Measurements from ENCODE around the gene PLTP.
"Not testable (repeated sequence)": the region's sequence is repeated elsewhere in the genome, so short reads cannot be mapped to it uniquely, and the experiment has no call there.

Gene PLTP

DNA sequence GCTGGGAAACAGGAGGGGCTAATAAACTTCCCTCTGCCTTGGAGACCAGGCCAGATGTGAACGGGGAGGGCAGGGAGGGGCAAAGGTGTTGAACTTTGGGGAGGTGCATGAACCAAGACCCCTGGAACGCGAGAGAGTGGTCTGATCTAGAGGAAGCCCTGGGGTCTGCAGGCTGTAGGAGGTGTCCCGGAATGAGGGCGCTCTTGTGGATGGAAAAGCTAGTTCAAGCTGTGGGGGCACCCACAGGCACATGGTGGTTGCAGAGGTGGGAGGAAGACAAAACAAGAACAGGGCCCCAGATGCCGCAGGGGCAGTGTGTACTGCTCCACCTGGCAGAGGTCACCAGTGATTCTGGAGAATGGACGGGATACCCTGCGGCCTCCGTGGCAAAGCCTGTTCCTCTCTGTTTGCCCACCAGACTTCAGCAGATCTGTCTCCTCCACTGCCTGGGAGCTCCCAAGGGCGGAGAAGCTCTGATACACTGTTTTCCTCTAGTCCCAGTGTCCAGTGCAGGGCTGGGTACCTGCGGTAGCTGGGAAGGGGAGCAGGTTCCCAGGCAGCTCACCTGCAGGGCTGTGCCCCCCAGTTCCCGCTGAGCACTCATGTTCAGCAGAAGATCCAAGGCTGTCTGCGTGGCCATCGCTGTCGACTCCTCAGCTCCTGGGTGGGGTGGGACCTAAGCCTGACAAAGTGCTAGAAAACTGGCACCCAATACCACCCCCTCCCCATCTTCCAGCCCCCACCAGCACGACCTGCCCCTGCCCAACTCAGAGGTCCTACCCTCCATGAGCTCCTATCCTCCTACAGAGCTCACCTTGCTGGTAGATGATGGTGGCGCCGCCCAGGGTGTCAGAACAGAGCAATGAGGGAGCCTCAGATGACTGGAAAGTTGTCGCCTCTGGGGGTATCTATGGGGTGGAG lies 45.3 kb upstream of the PLTP start:
- DNase-seq, result no peak
- no peak overlapping the region for H4K91ac ChIP-seq (ENCODE audit: low read depth, low read length)
- H3K9ac ChIP-seq (ENCODE audit: low read length), result no peak overlapping the region
- no peak overlapping the region for H3K4me2 ChIP-seq (ENCODE audit: low read length)
- no peak overlapping the region for H2BK5ac ChIP-seq (ENCODE audit: low read depth, low read length, poor library complexity)
- no peak overlapping the region for H3K27ac ChIP-seq (ENCODE audit: low read depth, low read length)
- no peaks in the 10 kb centered on the region for H3K79me2 ChIP-seq (ENCODE audit: control insufficient read depth, insufficient read depth, low read length, poor library complexity)
- H3K27me3 ChIP-seq (ENCODE audit: insufficient read depth, low read length), result no peaks in the 10 kb centered on the region
- no peak overlapping the region for H4K12ac ChIP-seq (ENCODE audit: low read depth, low read length)
- H3K23ac ChIP-seq (ENCODE audit: low read length), result no peak overlapping the region
- H2AK5ac ChIP-seq (ENCODE audit: low read length), result no peak overlapping the region
- no peak overlapping the region for H3K14ac ChIP-seq (ENCODE audit: low read length)
- H4K8ac ChIP-seq (ENCODE audit: low read depth, low read length), result no peak overlapping the region
- no peak overlapping the region for H3K4me3 ChIP-seq (ENCODE audit: low read depth, low read length)
- peaks cover 66 to 70% of the 10 kb centered on the region in 2 experiments for H3K36me3 ChIP-seq (ENCODE audit: control insufficient read depth in 1 of 2, insufficient read depth in 2 of 2, low read length in 2 of 2)
- no peak overlapping the region for H2AFZ ChIP-seq (ENCODE audit: insufficient read depth, low read length, poor library complexity)
- H2BK120ac ChIP-seq (ENCODE audit: insufficient read depth, low read length, poor library complexity), result no peak overlapping the region
- H3K18ac ChIP-seq (ENCODE audit: low read length), result no peak overlapping the region
- no CpG with 5 or more reads among the region's 19 CpGs for WGBS (ENCODE audit: extremely low coverage, insufficient coverage, insufficient read length)
- peaks cover 9% of the 10 kb centered on the region for H3K9me3 ChIP-seq (ENCODE audit: insufficient read depth, low read depth, low read length)
- no peaks in the 10 kb centered on the region for H3K4me1 ChIP-seq (ENCODE audit: control insufficient read depth in 1 of 2, insufficient read depth in 2 of 2, low read length in 2 of 2)
- no peak overlapping the region for H2BK12ac ChIP-seq (ENCODE audit: low read length)
- no peak overlapping the region for H3K4ac ChIP-seq (ENCODE audit: low read depth, low read length)
- H3K79me1 ChIP-seq (ENCODE audit: low read length), result no peaks in the 10 kb centered on the region

- not testable (repeated sequence) for H2AK5ac ChIP-seq (ENCODE audit: low read length); DNase-seq; H2AFZ ChIP-seq (ENCODE audit: insufficient read depth, low read length, poor library complexity); H3K4me2 ChIP-seq (ENCODE audit: low read length); H4K91ac ChIP-seq (ENCODE audit: low read depth, low read length); H2BK120ac ChIP-seq (ENCODE audit: insufficient read depth, low read length, poor library complexity); H3K14ac ChIP-seq (ENCODE audit: low read length); H3K79me1 ChIP-seq (ENCODE audit: low read length); H3K27ac ChIP-seq (ENCODE audit: low read depth, low read length); H3K23ac ChIP-seq (ENCODE audit: low read length); H3K4me1 ChIP-seq (ENCODE audit: control insufficient read depth in 1 of 2, insufficient read depth in 2 of 2, low read length in 2 of 2); H3K79me2 ChIP-seq (ENCODE audit: control insufficient read depth, insufficient read depth, low read length, poor library complexity); H4K12ac ChIP-seq (ENCODE audit: low read depth, low read length); H3K27me3 ChIP-seq (ENCODE audit: insufficient read depth, low read length); H3K4ac ChIP-seq (ENCODE audit: low read depth, low read length); H2BK12ac ChIP-seq (ENCODE audit: low read length); H4K8ac ChIP-seq (ENCODE audit: low read depth, low read length); H3K9ac ChIP-seq (ENCODE audit: low read length); H3K4me3 ChIP-seq (ENCODE audit: low read depth, low read length); H3K9me3 ChIP-seq (ENCODE audit: insufficient read depth, low read depth, low read length); H2BK5ac ChIP-seq (ENCODE audit: low read depth, low read length, poor library complexity); H3K18ac ChIP-seq (ENCODE audit: low read length)
- WGBS (ENCODE audit: extremely low coverage, insufficient coverage, insufficient read length), result no CpG with 5 or more reads among the region's 10 CpGs
- peaks cover 67 to 70% of the 10 kb centered on the region in 2 experiments for H3K36me3 ChIP-seq (ENCODE audit: control insufficient read depth in 1 of 2, insufficient read depth in 2 of 2, low read length in 2 of 2)
Measured at GRCh38 chr20:45956326-45956725, 44.4 kb upstream of the PLTP start.

DNA sequence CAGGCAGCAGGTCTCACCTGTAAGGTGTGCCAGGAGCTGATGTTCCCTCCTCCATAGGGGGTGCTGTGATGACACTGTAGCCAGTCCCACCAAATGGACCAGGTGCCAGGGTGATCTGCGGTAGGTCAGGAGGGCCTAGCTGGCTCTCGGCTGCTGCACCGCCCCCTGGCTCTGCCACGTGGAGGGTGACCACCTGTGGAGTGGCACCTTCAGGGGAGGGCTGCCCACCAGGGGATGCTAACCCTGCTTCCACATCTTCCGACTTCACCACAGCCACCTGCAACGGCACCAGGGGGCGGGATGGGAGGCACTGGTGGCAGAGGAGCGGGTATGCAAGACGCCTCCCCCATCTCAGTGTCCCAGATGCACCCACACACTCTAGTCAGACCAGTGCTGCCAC lies 41.7 kb upstream of the PLTP start:
- Histone ChIP-seq H3K9me3 (ENCODE audit: insufficient read depth, low read depth, low read length) (peaks cover 7% of the 10 kb centered on the region), H2AFZ (ENCODE audit: insufficient read depth, low read length, poor library complexity) (no peak overlapping the region), H4K91ac (ENCODE audit: low read depth, low read length) (no peak overlapping the region), H3K79me1 (ENCODE audit: low read length) (no peaks in the 10 kb centered on the region), H3K27ac (ENCODE audit: low read depth, low read length) (no peak overlapping the region), H2AK5ac (ENCODE audit: low read length) (no peak overlapping the region), H3K9ac (ENCODE audit: low read length) (no peak overlapping the region), H3K4ac (ENCODE audit: low read depth, low read length) (no peak overlapping the region), H3K27me3 (ENCODE audit: insufficient read depth, low read length) (no peaks in the 10 kb centered on the region), H3K18ac (ENCODE audit: low read length) (no peak overlapping the region), H3K23ac (ENCODE audit: low read length) (no peak overlapping the region), H3K4me3 (ENCODE audit: low read depth, low read length) (no peak overlapping the region), H2BK120ac (ENCODE audit: insufficient read depth, low read length, poor library complexity) (no peak overlapping the region), H4K8ac (ENCODE audit: low read depth, low read length) (no peak overlapping the region), H3K79me2 (ENCODE audit: control insufficient read depth, insufficient read depth, low read length, poor library complexity) (no peaks in the 10 kb centered on the region), H2BK5ac (ENCODE audit: low read depth, low read length, poor library complexity) (no peak overlapping the region), H3K4me1 (ENCODE audit: control insufficient read depth in 1 of 2, insufficient read depth in 2 of 2, low read length in 2 of 2) (no peaks in the 10 kb centered on the region), H3K14ac (ENCODE audit: low read length) (no peak overlapping the region), H4K12ac (ENCODE audit: low read depth, low read length) (no peak overlapping the region), H3K36me3 (ENCODE audit: control insufficient read depth in 1 of 2, insufficient read depth in 2 of 2, low read length in 2 of 2) (peaks cover 70% of the 10 kb centered on the region in 2 experiments), H2BK12ac (ENCODE audit: low read length) (no peak overlapping the region), H3K4me2 (ENCODE audit: low read length) (no peak overlapping the region)
- no peak for DNase-seq
- no CpG with 5 or more reads among the region's 9 CpGs for WGBS (ENCODE audit: extremely low coverage, insufficient coverage, insufficient read length)

DNA sequence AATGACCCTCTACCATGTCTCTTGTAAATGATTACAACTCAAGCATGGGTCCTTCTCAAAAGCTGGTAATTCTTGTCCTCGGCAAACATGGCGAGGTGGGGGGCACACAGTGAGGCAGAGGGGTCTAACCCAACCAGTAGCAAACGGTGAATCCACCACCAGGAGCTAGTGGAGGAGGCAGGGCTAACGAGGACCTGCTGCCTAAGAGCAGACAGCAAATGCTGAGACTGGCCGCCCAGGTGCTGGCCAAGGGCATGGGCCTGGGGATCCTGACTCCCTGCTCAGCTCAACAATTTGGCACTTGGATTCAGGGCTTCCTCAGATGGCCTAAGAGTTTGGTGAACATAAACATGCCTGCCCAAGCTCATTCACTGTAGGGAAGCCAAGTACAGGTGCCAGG lies 40.9 kb upstream of the PLTP start:
- no peak overlapping the region for H2AFZ ChIP-seq (ENCODE audit: insufficient read depth, low read length, poor library complexity)
- H4K12ac ChIP-seq (ENCODE audit: low read depth, low read length), result no peak overlapping the region
- no peak overlapping the region for H3K23ac ChIP-seq (ENCODE audit: low read length)
- H3K36me3 ChIP-seq (ENCODE audit: control insufficient read depth in 1 of 2, insufficient read depth in 2 of 2, low read length in 2 of 2), result peaks cover 72% of the 10 kb centered on the region in 2 experiments
- no peaks in the 10 kb centered on the region for H3K27me3 ChIP-seq (ENCODE audit: insufficient read depth, low read length)
- no peak overlapping the region for H4K91ac ChIP-seq (ENCODE audit: low read depth, low read length)
- no peak overlapping the region for H3K4ac ChIP-seq (ENCODE audit: low read depth, low read length)
- H3K27ac ChIP-seq (ENCODE audit: low read depth, low read length), result no peak overlapping the region
- H3K4me1 ChIP-seq (ENCODE audit: control insufficient read depth in 1 of 2, insufficient read depth in 2 of 2, low read length in 2 of 2), result no peaks in the 10 kb centered on the region
- no peak overlapping the region for H3K4me2 ChIP-seq (ENCODE audit: low read length)
- no peak overlapping the region for H3K18ac ChIP-seq (ENCODE audit: low read length)
- no peaks in the 10 kb centered on the region for H3K79me2 ChIP-seq (ENCODE audit: control insufficient read depth, insufficient read depth, low read length, poor library complexity)
- H2BK12ac ChIP-seq (ENCODE audit: low read length), result no peak overlapping the region
- DNase-seq, result no peak
- no peak overlapping the region for H4K8ac ChIP-seq (ENCODE audit: low read depth, low read length)
- H2BK120ac ChIP-seq (ENCODE audit: insufficient read depth, low read length, poor library complexity), result no peak overlapping the region
- no peaks in the 10 kb centered on the region for H3K79me1 ChIP-seq (ENCODE audit: low read length)
- H3K9me3 ChIP-seq (ENCODE audit: insufficient read depth, low read depth, low read length), result peaks cover 3% of the 10 kb centered on the region
- H2BK5ac ChIP-seq (ENCODE audit: low read depth, low read length, poor library complexity), result no peak overlapping the region
- whole genome bisulfite sequencing (ENCODE audit: extremely low coverage, insufficient coverage, insufficient read length), result no CpG with 5 or more reads among the region's 5 CpGs
- H3K14ac ChIP-seq (ENCODE audit: low read length), result no peak overlapping the region
- no peak overlapping the region for H3K4me3 ChIP-seq (ENCODE audit: low read depth, low read length)
- no peak overlapping the region for H2AK5ac ChIP-seq (ENCODE audit: low read length)
- no peak overlapping the region for H3K9ac ChIP-seq (ENCODE audit: low read length)

Data from trophoblast cell (in vitro differentiated cells and primary cell).